T-helper 22 cell (primary cell): ENCODE data around the gene EBI3.
A peak's percentile ranks its signal among the peaks of the same experiment; 100 is the strongest.
"Not testable (repeated sequence)": the region's sequence is repeated elsewhere in the genome, so short reads cannot be mapped to it uniquely, and the experiment has no call there.

Source experiments
- DNase-seq: peaks from one replicate; pipeline ENCODE4 v3.0.0-alpha.2; 2020; ENCODE audit warnings: low read depth

The EBI3 gene

GRCh38 chr19:4234142-4234861 lies 5.0 kb downstream of the EBI3 start:
- DNase-seq: no peak

GRCh38 chr19:4234862-4235201 lies 5.5 kb downstream of the EBI3 start:
- DNase-seq: no peak

GRCh38 chr19:4237510-4237909 lies 8.2 kb downstream of the EBI3 start:
- DNase-seq: not testable (repeated sequence)

- DNase-seq: no peak
Observed at GRCh38 chr19:4238831-4239230, 9.5 kb downstream of the EBI3 start.

- DNase-seq: no peak
Observed at GRCh38 chr19:4241824-4242430, 12.6 kb downstream of the EBI3 start.

GRCh38 chr19:4245938-4246337 lies 16.6 kb downstream of the EBI3 start:
- DNase-seq: not testable (repeated sequence)

GRCh38 chr19:4246767-4247593 lies 17.7 kb downstream of the EBI3 start, which contains the start of gene YJU2:
TSS of gene YJU2 (plus strand) at chr19:4247080. CDS start at chr19:4247147, 67 bp downstream.
- DNase-seq: peak; percentile 99

- no peak for DNase-seq
Observed at GRCh38 chr19:4256563-4256962, 27.2 kb downstream of the EBI3 start.

- no peak for DNase-seq
Observed at GRCh38 chr19:4257025-4257424, 27.7 kb downstream of the EBI3 start.

GRCh38 chr19:4258181-4258580 lies 28.9 kb downstream of the EBI3 start:
- no peak for DNase-seq

- DNase-seq: no peak
Observed at GRCh38 chr19:4260613-4261191, 31.4 kb downstream of the EBI3 start.

- no peak for DNase-seq
Observed at GRCh38 chr19:4264812-4265211, 35.5 kb downstream of the EBI3 start.

GRCh38 chr19:4266253-4267000 lies 37.1 kb downstream of the EBI3 start:
- no peak for DNase-seq

- no peak for DNase-seq
Observed at GRCh38 chr19:4267101-4267900, 38.0 kb downstream of the EBI3 start.

- no peak for DNase-seq
Observed at GRCh38 chr19:4267901-4268815, 38.8 kb downstream of the EBI3 start.

- DNase-seq: no peak
Observed at GRCh38 chr19:4268816-4269430, 39.6 kb downstream of the EBI3 start.

- no peak for DNase-seq
Observed at GRCh38 chr19:4272894-4273293, 43.6 kb downstream of the EBI3 start.

GRCh38 chr19:4274321-4274686 lies 45.0 kb downstream of the EBI3 start:
- DNase-seq: not testable (repeated sequence)

GRCh38 chr19:4277191-4277696 lies 47.9 kb downstream of the EBI3 start:
- no peak for DNase-seq
